Measurements from ENCODE around the gene ROM1.

The ROM1 gene

DNA sequence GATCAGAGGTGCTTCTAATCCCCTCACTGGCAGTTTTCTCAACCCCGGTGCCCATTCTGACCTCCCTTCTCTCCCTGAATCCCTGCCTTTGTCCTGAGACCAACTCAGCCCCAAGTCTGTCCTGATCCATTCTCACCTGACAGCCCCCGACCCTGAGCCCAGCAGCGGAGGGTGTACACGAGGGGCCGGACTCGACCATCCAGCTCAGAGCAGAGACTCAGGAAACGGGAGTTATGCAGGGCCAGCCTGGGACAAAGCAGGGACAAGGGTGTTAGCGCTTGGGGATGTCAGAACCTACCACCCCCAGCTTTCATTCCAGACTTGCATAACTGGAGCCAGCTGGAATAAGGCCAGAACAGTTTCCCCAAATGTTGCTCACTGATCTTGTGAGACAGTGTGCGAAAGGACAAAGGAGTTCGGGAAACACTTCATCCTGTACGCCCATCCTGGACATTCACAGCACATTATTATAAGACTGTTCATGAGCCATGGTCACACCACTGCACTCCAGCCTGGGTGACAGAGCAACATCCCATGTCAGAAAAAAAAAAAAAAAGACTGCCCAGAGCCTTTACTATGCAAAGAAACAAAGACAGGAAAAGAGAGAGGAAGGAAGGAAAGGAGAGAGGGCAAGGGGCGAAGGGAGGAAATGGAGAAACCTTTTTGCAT is 35.9 kb upstream of the ROM1 start:
- TF ChIP-seq GATA3 (IDR thresholded peaks at IDR 0.05; ENCODE audit: low read depth, low read length) (no peak), GATA2 (IDR thresholded peaks at IDR 0.05; ENCODE audit: low read depth, low read length) (no peak)

DNA sequence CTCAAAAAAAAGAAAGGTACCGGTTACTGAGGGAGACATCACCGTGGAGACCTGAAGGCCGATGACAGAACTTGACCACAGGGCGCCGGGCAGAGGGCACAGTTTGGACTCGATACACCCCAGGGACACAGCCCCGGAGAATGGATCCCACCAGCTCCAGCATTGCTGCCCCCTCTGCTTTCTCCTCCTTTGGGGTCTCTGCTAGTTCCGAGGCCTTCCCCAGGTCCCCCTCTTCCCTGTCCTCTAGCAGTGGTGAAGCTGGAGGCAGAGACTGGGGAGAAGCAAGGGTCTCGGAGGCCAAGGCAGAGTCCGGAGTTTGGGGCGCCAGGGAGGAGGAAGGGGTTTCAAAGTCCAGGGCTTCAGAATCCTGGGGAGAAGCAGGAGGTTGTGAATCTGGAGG is 34.5 kb upstream of the ROM1 start:
- TF ChIP-seq GATA3 (IDR thresholded peaks at IDR 0.05; ENCODE audit: low read depth, low read length) (no peak), GATA2 (IDR thresholded peaks at IDR 0.05; ENCODE audit: low read depth, low read length) (no peak)

DNA sequence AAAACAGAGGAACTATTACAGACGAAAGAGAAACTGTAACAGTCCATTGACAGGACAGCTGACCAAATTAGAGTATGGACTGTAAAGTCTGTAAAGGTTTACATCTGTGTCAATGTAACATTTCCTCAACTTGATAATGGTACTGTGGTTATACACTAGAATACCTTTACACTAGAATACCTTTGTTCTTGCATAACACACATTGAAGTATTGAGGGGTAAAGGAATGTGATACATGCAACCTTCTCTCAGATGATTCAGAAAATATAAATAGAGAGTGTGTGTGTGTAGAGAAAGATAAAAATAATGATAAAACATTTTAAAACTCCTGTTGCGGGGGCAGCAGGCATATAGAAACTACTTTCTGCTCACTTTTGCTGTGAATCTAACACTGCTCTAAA is 33.8 kb upstream of the ROM1 start:
- no peak for TF ChIP-seq GATA2 (IDR thresholded peaks at IDR 0.05; ENCODE audit: low read depth, low read length)

DNA sequence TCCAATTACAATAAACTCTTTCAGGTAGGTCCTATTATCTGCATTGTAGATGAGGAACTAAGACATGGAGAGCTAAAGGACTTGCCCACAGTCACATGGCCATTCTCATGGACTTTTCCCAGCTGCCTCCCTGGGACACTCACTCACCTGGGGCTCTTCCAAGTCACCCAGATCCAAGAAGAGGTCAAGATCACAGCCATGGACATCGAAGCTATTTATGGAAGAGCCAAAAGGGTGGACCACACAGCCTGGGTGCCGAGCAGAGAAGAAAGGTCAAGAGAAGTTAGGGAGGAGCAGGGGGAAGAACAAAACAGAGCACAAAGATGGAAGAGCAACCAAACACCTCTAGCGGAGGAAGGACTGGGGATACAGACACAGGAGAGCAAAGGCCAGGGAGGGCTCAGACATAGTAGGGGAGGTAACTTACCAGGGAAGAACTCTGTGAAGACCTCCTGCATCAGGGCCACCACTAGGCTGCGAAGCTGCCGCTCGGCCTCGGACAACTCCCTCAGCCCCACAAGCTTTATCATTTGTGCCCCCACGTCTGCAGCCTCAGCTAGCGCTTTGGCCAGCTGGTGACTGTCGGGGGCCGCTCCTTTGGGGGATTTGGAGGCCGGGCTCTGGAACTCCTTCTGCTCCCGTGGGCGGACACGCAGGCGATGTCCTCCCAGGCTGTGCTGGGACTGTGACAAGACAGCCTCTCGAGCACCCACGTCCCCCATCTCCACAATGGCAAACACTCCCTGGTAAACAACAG is 31.9 kb upstream of the ROM1 start:
- TF ChIP-seq GATA2 (IDR thresholded peaks at IDR 0.05; ENCODE audit: low read depth, low read length) (no peak), GATA3 (IDR thresholded peaks at IDR 0.05; ENCODE audit: low read depth, low read length) (no peak)

DNA sequence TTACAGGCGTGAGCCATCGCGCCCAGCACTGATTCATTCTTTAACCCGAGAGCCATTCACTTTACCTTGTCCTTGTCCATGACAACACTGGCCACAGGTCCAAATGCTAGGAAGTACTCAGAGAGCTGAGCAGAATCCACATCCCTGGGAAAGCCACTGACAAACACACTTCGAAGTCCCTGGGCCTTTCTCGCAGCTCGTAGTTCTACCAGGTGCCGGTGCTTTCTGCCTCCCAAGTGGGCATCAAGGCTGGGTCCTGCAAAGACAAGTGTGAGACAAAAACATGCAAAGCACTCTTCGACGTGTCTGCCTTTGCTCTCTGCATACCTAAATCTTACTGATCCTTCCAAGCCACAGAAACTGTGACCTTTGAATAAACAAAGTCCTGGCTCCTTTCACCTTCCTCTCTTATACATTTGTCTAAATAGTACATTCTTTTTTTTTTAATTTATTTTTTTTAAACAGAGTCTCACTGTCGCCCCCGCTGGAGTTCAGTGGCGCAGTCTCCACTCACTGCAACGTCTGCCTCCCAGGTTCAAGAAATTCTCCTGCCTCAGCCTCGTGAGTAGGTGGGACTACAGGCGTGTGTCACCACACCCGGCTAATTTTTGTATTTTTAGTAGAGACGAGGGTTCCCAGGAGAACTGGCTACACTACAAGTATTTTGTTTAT is 24.0 kb upstream of the ROM1 start:
- no peak for TF ChIP-seq GATA3 (IDR thresholded peaks at IDR 0.05; ENCODE audit: low read depth, low read length)
- no peak for TF ChIP-seq GATA2 (IDR thresholded peaks at IDR 0.05; ENCODE audit: low read depth, low read length)

DNA sequence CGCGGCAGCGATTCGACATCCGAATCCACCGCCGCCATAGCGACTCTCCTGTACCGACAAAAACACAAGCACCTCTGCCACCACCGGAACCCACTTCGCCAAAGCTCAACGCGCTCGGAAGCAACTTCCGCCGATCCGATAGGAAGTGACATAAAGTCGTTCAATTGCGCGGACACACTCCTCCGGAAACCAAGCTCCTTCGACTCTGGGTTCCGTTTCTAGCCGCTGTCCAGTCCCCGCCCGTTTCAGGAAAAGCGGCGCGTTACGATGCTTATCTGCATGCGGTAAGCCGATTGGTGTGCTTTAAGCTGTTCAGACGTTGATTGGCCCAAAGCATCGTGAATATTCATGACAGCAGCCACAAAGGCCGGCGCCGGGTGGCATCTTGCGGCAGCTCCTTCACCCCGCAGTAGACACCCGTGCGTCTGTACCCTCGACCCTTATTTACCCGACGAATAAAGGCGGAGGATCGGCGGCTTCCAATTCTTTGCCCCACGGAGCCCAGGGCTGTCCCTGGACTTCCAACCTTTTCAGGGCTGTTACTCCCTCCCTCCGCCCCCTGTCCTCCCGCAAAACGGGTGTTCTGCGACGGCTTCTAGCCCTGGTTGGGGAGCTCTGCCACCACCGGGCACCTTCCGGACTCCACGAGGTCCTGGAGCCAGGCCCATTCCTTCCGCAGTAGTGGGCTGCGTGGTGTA is 21.5 kb upstream of the ROM1 start, which contains the start of gene TUT1:
Gene TUT1 (minus strand): TSS at position 76 of the 698 bp plus-strand sequence. CDS start 38 bp downstream, at position 38.
- TF ChIP-seq GATA3 (IDR thresholded peaks at IDR 0.05; ENCODE audit: low read depth, low read length) = no peak
- peak; percentile 96 for TF ChIP-seq GATA2 (IDR thresholded peaks at IDR 0.05; ENCODE audit: low read depth, low read length)

DNA sequence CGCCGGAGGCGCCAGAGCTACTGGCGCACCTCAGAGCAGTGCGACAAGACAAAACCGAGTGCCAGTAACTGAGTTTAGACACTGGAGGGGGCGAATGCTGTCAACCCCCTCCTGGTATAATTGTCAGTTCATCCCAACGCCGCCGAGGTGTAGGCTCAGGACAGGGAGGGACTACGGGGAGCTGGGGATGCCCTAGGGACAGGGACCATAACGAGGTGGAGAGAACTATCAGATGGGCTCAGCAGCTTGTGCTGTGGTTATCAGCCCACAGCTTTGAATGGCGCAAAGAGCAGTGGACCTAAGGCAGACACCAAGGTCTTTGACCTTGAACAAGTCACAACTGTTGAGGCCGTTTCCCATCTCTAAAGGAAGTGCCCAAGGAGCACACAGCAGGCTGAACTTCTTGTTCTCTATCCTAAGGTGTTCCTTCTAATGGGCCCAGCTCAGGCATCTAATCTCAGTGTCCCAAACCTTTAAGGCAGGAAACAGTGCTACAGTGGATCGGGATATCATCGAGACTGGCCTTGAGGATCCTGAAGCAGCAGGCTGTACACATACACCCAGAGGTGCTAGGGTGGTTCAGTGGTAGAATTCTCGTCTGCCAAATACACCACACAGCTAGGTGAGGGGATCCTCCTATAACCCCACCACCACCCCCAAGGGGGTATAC is 20.8 kb upstream of the ROM1 start:
- TF ChIP-seq GATA2 (IDR thresholded peaks at IDR 0.05; ENCODE audit: low read depth, low read length) = no peak

DNA sequence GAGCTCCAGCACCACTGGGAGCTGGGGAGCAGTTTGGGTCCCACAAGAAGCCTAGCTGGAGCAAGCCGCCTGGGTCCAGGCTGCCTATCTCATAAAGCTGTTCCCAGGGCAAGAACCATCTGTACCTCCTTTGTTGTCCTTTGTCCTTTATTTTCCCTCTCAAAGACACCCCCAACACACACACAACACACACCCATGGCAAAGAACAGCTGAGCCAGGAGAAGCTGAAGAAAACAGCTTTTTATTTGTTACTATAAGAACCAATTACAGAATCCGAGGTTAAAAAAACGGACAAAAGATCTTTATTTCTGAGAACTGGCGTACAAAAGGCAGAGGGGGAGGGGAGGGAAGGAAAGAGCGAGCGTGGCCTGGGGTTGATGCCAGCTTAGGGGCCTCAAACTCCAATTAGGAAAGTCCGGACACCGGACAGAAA is 20.1 kb upstream of the ROM1 start:
- TF ChIP-seq GATA3 (IDR thresholded peaks at IDR 0.05; ENCODE audit: low read depth, low read length) (no peak), GATA2 (IDR thresholded peaks at IDR 0.05; ENCODE audit: low read depth, low read length) (no peak)

DNA sequence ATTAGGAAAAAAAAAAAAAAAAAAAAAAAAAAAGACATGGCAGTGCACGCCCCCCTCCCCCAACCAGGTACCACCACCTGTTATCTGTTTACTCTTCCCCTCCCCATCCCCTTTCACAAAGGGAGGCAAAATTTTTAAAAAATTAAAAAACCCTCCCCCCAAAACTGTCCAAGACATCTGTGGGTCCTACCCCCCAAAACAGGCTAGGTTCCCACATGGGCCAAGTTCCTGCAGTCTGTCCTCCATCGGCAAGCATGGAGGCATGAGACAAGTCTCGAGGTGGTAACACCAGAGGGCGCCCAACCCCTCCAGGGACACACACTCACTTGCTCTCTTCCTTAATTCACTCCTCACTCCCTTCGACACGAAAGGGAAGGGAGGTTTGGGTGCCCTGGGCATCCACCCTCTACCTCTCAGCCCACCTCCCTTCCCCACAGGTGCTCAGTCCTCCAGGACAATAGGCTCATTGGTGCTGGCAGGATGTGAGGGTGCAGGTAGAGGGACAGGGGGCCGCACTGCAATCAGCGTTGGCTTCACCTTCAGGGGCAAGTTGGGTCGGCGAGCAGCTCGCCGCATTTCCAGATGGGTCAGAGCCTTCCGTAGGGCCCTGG is 19.5 kb upstream of the ROM1 start:
- no peak for TF ChIP-seq GATA2 (IDR thresholded peaks at IDR 0.05; ENCODE audit: low read depth, low read length)
- no peak for TF ChIP-seq GATA3 (IDR thresholded peaks at IDR 0.05; ENCODE audit: low read depth, low read length)

DNA sequence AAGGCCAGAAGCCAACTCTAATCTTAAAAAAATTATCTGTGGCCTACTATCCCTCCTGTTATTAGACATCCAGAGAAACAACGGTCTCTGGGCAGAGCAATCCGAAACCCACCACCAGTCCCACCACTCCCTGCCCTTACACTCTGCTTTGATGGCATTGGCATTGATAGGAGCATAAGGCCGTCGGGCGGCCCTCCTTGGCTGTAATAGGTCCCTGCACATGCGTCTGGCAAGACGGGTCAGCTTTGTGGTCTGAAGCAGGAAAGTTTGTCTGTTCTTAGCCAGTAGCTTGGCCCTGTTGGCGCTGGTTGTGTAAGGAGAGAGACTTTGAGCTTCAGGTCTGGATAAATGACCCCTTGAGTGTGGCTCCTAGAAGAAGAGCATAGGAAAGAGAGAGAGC is 17.9 kb upstream of the ROM1 start:
- TF ChIP-seq GATA3 (IDR thresholded peaks at IDR 0.05; ENCODE audit: low read depth, low read length) (no peak), GATA2 (IDR thresholded peaks at IDR 0.05; ENCODE audit: low read depth, low read length) (no peak)

DNA sequence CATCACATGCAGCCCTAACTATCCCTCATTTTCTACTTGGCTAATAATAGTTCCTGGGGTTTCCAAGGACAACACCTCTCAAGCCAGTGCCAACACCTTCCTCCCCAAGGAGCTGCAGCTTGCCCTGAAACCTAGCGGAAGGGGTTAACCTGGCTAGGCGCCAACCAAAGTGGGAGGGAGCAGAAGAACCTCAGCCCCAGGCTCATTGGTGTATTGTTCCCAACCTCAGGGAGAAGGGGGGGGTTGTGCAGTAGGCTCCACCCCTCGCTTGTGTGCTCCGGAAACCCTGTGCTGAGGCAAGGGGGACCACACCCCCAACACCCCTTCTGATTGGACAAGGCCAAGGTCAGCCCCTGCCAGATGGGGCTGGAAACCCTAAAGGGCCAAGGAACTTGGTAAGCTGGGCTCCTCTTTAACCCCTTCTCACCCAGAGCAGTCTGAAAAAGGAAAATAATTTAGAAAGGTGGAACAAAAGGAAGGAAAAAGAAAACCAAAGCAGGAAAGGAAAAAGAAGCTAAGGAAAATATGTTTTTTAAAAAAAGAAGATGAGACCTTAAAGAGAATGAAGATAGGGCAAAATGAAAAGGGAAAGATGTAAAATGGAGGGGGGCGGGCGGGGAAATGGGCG is 13.9 kb upstream of the ROM1 start:
- TF ChIP-seq GATA2 (IDR thresholded peaks at IDR 0.05; ENCODE audit: low read depth, low read length) (no peak), GATA3 (IDR thresholded peaks at IDR 0.05; ENCODE audit: low read depth, low read length) (no peak)

DNA sequence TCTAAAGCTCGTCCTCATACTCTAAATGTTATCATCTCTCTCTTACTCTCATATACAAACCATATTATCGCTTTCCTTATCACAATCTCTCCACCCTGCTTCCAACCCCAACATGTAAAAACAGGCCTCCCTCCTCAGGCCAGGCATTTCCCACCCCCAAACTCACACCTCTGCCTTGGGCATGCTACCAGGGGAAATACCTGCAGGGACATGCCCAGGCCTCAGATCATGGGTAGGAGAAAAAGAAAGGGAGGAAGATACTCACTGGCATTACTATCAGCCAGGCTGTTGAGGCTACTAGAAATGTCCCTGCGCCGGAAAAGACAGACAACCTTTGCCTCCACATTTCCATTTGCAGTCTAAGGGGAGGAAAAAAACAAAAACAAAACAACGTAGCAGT is 13.2 kb upstream of the ROM1 start:
- TF ChIP-seq GATA2 (IDR thresholded peaks at IDR 0.05; ENCODE audit: low read depth, low read length) (no peak), GATA3 (IDR thresholded peaks at IDR 0.05; ENCODE audit: low read depth, low read length) (no peak)

Data from SH-SY5Y (cell line).